Left ventricle myocardium superior (tissue), 1 donor: ENCODE measurements around the gene ULK4. TPM values are rescaled to one million over a fixed set of nuclear protein-coding genes. Genes with fewer than 3 reads are reported as not detected.
A peak's percentile ranks its signal among the peaks of the same experiment; 100 is the strongest.
"Not testable (repeated sequence)": the region's sequence is repeated elsewhere in the genome, so short reads cannot be mapped to it uniquely, and the experiment has no call there.

Experiments
- ATAC-seq: fragments of 200-7000 bp; cut with Tn5 transposase; one replicate; pipeline ENCODE4 v1.9.1; 2020; ENCODE audit warnings: mild to moderate bottlenecking, moderate library complexity
- DNase-seq: peaks from one replicate; pipeline ENCODE4 v3.0.0-alpha.2; 2020
- intact Hi-C: fragments of 100-400 bp; cut with micrococcal nuclease; formaldehyde crosslinking; loops from one replicate; pipeline ENCODE4 v1.11.0; 2022
- total RNA-seq: library from RNA; stranded (reverse); fragmentation: NEBNext Ultra II Directional; extraction: Animal tissue kit (Norgen Biotek cat#: 25700); gene quantifications from one replicate; pipeline ENCODE4 v1.2.1, GENCODE V29; 2021
- donor health status: DM: no; HTN: yes; CAD: no; lungs with severe emphysema.

Gene ULK4
- total RNA-seq, 1 donor from 2014 or later = 1.5 TPM

DNA sequence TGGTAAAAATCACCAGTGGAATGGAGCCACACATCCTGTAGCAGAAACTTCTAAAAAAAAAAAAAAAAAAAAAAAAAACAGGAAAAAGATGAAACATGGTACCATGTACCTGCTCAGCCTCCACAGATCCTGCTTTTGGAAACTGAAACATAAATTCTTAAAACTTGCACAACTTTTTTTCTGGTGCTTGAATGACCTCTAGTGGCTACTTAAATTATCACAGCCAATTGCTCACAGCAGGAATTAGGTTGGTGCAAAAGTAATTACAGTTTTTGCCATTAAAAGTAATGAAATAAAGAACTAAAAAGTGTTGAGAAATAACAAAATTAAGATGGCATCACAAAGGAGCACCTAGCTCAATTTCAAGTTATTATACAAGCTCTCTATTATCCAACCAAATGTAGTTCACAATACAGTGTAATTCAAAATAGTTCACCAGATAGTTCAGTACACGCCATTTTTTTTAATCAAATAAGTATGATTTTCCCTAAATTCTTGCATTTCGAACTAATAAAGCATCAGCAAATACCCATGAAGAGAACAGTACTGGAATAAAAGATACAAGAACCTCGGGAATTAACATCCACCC, 80.6 kb downstream of the ULK4 start:
- intact Hi-C loops = loop anchor here (2.0 kb wide), 1 partner anchor 1301 kb away; no protein-coding TSS in a partner anchor
- ATAC-seq (no peak), DNase-seq (no peak)

DNA sequence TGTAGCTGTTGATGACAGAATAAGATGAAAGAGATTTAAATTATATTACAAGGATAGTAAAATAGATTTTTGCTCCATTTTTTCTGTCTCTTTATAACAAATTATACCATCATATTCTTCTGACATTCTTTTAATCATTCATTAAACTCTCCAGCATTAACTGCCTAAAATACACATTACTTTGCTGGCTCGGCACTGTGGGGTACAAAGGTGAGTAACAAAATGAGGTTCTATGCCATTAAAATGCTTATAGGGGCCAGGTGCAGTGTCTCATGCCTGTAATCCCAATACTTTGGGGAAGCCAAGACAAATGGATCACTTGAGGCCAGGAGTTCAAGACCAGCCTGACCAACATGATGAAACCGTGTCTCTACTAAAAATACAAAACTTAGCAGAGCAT, 81.5 kb downstream of the ULK4 start:
- ATAC-seq = no peak
- no peak for DNase-seq
- intact Hi-C loops = loop anchor here (2.0 kb wide), 1 partner anchor 1300 kb away; no protein-coding TSS in a partner anchor

DNA sequence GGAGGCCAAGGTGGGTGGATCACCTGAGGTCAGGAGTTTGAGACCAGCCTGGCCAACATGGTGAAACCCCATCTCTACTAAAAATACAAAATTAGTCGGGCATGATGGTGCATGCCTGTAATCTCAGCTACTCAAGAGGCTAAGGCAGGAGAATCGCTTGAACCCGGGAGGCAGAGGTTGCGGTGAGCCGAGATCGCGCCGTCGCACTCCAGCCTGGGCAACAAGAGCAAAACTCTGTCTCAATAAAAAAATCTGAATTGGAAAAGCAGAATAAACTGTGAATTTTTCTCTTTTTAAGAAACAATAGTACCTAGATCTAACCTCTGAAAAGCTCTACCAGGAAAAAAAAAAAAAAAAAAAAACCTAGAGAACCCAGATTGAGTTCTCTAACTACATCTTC, 84.2 kb downstream of the ULK4 start:
- DNase-seq, intact Hi-C loops, ATAC-seq: not testable (repeated sequence)

DNA sequence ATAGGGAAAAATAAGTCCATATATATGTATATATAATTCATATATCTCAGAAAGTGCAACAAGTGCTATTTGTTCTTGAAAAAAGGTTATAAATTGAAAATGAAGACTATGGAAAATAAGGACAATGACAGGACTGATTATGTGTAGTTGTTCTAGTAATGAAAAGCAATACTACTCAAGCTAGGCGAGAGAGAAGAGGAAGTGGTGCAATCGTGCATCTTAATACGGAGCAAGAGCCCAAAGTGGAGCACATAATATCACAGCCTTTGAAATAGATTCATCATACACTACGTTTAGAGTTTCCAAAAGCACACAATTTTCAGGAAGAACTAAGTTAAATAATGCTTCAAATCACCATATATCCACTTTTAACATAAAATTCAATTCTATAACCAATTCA, 87.9 kb downstream of the ULK4 start:
- intact Hi-C loops = no loop called here
- no peak for DNase-seq
- no peak for ATAC-seq

DNA sequence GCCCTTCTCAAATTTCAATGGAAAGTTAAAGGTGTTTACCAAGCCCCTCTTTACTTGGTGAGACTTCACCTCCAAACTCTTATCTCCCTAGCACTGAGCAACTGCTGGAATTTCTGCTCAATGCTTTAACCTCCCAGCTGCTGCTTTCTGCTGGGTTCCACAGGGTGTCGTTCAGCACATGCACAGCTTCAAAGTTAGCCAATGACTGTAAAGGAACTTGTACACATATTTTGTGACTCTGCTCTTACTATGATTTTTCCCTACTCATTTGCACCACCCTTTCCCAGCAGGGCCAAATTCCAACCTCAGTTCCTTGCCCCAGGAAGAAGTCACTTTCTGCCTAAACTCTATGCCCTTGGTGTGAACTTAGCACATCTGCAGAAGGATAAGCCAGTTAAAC, 89.7 kb downstream of the ULK4 start:
- DNase-seq (no peak), ATAC-seq (no peak)
- intact Hi-C loops = no loop called here

DNA sequence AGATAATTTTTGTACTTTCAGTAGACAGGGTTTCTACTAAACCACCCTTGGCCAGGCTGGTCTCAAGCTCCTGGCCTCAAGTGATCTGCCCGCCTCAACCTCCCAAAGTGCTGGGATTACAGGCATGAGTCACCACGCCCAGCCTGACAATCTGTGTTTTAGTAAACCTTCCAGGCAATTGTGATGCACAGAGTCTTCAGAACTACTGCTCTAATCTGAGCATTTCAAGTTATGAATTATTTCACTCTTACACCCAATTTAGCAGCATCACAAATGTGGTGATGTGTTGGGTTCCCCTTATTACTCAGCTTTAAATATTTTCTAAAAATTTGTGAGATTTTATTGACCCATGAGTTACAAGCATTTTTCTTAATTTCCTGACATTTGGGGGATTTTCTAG, 94.4 kb downstream of the ULK4 start:
- ATAC-seq (no peak), DNase-seq (no peak)
- intact Hi-C loops = no loop called here

DNA sequence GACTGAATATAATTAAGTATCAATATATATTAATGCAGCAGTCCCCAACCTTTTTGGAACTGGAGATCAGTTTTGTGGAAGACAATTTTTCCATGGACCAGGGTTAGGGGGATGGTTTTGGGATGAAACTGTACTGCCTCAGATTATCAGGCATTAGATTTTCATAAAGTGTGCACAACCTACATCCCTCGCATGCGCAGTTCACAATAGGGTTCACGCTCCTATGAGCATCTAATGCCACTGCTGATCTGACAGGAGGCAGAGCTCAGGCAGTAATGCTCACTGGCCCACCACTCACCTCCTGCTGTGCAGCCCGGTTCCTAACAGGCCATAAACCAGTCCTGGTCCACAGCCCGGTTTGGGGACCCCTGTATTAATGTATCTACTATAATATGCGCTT, 95.6 kb downstream of the ULK4 start:
- intact Hi-C loops = no loop called here
- DNase-seq (no peak), ATAC-seq (no peak)

DNA sequence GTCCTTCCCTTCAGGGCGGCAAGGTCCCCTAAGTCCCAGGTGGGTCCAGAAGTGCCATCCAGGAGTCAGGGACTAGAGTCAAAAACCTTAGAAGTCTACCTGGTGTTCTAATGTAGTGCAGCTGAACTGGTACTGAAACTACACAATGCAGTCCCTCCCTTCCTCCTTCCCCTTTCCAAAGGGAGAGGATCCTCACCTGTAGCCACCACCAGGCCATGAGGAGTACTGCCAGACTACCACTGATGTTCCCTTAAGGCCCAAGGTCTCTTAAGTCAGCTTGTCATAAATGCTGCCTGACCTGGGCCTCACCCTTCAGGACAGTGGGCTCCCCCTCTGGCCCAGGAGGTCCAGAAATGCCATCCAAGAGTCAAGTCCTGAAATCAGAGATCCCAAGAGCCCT, 98.9 kb downstream of the ULK4 start:
- ATAC-seq (no peak), DNase-seq (no peak)
- intact Hi-C loops = no loop called here

DNA sequence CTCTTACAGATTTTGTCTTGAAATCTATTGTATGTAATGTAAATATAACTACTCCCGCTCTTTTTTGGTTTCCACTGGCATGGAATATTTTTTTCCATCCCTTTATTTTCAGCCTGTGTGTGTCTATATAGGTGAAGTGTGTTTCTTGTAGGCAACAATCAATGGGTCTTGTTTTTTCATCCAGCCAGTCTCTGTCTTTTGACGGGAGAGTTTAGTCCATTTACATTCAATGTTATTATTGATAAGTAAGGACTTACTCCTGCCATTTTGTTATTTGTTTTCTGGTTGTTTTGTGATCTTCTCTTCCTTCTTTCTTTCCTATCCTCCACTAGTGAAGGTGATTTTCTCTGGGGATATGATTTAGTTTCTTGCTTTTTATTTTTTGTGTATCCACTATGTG, 101.4 kb downstream of the ULK4 start:
- DNase-seq, ATAC-seq, intact Hi-C loops: not testable (repeated sequence)

DNA sequence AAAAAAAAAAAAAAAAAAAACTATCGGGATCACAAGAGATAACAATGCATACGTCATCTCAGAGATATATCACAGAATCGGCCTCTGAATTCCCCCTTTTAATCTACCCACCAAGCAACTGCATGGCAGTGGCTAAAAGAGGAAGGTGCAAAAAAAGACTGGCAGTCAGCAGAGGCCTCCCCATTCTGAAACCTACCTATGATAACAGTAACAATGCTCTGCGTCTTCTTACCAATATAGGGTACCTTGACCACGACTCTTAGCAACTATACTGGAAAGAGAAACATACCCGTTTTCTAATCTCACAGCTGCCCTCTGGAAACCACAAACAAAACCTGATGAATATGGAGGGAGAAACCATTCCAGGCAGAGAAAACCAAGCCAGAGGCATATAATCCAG, 106.9 kb downstream of the ULK4 start:
- intact Hi-C loops = loop anchor here (10.0 kb wide), 1 partner anchor 1510 kb away; no protein-coding TSS in a partner anchor
- DNase-seq = no peak
- ATAC-seq = no peak

DNA sequence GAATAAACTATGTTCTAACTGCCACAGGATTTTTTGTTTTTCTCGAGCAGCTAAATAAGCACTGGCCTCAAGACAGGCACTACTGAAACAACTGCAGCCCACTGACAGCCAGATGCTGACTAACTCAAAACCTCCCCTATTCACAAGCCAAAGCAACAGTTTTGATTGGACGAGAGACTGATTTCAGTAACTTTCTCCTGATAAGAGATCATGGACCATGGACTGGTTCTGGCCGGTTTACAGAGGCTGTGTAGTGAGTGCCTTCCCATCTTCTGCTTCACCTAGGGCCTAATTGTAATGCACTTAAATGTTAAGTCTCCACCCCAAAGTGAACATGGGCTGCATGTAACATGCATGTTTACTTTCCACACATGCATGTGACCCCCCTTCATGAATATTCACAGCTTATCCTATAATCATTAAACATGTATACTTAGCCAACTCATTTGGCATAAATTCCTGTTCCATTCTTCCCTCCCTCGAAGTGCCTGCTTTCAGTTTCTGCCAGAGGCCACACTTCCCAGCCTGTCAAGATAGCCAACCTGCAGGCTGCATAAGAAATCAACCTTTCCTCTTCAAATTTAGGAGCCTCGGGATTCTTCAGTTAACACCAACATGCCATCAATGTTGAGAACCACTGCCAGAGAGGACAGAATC, 108.2 kb downstream of the ULK4 start:
- ATAC-seq = no peak
- DNase-seq = no peak
- intact Hi-C loops = loop anchor here (10.0 kb wide), 1 partner anchor 1509 kb away; no protein-coding TSS in a partner anchor

DNA sequence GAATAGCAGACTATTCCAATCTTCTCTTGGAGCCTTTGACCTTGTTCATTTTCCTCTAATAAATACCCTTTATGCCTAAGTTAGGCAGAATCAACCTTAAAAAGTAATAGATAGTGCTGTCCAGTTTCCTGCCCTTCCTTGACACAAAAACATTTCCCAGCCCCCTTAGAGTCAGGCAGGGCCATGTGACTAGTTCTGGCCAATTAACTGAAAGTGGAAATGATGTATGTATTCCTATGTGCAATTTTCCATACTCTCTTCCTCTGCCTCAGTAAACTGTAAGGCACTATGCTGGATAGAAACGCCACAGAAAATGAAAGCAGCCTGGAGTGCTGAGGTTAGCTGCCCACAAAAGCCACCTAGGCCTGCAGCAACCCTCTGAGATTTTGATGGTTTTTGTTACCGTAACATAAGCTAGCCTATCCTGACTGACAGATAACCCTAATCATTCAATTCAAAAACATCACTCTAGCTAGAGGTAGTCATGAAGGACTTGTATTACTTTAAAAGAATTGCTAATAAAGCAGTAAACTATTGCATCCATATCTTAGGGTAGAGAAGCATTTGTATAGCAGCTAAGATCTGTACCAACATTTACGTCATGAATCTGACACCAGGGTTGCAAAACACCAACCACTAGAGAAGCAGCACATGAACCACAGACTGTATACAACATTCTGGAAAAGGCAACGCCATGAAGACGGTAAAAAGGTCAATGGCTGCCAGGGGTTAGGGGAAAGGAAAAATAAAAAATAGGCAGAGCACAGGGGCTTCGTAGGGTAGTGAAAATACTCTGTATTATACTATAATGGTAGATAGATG, 112.9 kb downstream of the ULK4 start:
- DNase-seq (no peak), ATAC-seq (no peak)

DNA sequence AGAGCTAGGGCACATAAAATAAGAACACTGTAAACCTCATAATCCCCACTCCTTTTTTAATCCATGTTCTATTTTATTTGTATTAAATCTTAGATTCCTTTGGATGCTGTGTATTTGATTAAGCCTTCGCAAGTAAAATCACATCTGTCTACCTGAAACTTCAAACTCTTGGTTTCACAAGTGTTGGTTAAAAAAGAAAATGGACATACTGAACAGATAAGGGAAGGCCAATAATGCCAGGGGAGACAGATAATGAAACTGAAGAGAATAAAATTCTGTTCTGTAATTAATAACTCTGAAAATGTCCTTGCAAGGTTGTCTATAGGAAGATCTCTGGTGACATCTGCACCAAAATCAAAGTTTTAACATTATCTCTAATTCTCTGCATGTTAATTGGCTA, 114.2 kb downstream of the ULK4 start:
- DNase-seq = no peak

More for the DNA sequence above, 112.9 kb downstream of the ULK4 start:
- intact Hi-C loops = no loop called here

DNA sequence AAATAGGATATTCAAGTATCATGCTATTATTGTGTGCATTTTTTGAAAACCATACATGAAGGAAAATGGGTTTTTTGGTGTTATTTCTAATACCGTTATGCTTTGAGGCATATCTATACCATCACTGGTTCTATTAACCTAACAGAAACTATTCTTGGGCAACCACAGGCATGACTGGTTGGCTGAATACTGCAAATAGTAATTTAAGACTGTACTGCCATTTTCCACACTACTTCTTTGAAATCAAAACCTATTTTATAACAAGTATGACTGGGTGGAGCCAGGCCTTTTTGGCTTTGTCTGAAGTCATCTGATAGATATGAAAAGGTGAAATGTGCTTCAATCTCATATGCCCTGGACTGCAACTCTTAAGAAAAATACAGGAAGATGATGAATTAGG, 115.1 kb downstream of the ULK4 start:
- ATAC-seq = no peak
- no peak for DNase-seq
- intact Hi-C loops = no loop called here

More for the DNA sequence above, 114.2 kb downstream of the ULK4 start:
- no peak for ATAC-seq
- intact Hi-C loops = no loop called here

DNA sequence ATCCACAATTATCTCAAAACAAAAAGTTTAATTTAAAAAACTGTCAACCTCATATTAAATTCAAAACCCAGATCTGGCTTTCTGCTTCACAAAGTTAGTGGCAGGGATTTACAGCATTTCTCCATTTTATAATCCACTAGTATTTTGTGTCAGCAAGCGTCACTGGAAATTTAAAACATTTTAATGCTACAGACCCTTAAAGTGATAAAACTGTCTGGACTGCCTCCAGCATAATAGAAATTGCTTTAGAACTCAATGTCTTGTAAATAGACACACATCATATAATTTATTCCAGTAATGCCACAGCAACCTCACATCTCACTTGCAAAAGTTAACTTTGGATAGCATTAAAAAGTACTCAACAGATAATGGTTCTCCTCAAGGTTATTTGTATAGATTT, 116.1 kb downstream of the ULK4 start:
- ATAC-seq = no peak
- DNase-seq = no peak
- intact Hi-C loops = no loop called here

DNA sequence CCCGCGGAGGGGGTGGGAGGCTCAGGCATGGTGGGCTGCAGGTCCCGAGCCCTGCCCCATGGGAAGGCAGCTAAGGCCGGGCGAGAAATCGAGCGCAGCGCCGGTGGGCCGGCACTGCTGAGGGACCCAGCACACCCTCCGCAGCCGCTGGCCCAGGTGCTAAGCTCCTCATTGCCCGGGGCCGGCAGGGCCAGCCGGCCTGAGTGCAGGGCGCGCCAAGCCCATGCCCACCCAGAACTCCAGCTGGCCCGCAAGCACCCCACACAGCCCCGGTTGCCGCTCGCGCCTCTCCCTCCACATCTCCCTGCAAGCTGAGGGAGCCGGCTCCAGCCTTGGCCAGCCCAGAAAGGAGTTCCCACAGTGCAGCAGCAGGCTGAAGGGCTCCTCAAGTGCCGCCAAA, 117.6 kb downstream of the ULK4 start:
- intact Hi-C loops, DNase-seq, ATAC-seq: not testable (repeated sequence)

DNA sequence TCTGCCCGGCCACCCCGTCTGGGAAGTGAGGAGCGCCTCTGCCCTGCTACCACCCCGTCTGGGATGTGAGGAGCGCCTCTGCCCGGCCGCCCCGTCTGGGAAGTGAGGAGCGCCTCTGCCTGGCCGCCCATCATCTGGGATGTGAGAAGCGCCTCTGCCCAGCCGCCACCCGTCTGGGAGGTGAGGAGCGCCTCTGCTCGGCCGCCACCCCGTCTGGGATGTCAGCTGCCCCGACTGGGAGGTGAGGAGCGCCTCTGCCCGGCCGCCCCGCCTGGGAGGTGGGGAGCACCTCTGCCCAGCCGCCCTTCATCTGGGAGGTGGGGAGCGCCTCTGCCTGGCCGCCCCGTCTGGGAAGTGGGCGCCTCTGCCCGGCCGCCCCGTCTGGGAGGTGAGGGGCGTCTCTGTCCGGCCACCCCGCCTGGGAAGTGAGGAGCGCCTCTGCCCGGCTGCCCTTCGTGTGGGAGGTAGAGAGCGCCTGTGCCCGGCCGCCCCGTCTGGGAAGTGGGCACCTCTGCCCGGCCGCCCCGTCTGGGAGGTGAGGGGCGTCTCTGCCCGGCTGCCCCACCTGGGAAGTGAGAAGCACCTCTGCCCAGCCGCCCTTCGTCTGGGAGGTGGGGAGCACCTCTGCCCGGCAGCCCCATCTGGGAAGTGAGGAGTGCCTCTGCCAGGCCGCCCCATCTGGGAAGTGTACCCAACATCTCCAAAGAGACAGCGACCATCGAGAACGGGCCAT, 120.8 kb downstream of the ULK4 start:
- ATAC-seq, DNase-seq, intact Hi-C loops: not testable (repeated sequence)

DNA sequence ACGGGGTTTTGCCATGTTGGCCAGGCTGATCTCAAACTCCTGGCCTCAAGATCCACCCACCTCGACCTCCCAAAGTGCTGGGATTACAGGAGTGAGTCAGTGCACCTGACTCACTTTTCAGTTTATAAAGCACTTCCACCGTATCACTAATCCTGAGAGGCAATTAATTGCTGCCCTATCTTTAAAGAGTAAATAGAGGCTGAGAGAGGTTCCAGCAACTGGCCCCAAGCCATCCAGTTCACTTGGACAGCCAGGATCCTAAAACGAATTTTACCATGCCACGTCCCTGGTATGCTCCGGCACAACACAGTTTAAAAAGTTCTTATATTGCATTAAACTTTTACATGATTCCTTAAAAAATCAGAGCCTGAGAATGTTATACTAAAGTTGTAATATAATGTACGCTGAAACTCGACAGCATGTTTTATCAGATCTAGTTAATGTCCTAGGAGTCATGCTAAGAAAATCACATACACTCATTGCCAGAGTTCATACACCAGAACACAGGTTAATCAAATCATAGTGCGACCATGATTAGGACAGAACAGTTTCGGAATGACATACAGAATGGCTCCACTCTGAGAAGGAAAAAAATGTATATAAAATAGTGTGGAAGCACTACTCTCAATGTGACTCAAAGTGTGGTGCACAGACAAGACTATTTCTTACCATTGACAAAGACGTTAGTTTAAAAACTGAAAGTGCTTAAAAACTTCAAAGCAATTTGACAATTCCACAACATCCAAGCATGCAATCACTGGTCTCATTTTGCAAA, 125.4 kb downstream of the ULK4 start:
- intact Hi-C loops = no loop called here
- DNase-seq (no peak), ATAC-seq (peak; percentile 48)

DNA sequence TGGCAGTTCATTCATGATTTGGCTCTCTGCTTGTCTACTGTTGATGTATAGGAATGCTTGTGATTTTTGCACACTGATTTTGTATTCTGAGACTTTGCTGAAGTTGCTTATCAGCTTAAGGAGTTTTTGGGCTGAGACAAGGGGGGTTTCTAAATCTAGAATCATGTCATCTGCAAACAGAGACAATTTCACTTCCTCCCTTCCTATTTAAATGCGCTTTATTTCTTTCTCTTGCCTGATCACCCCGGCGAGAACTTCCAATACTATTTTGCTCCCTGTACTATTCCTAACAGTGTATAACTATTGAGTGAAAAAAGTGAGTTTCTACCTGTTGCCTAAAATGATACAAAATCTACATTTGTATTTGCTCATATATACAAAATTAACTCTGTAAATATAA, 128.3 kb downstream of the ULK4 start:
- no peak for DNase-seq
- no peak for ATAC-seq
- intact Hi-C loops = no loop called here
